Measurements from ENCODE around the gene IQGAP2.

DNA sequence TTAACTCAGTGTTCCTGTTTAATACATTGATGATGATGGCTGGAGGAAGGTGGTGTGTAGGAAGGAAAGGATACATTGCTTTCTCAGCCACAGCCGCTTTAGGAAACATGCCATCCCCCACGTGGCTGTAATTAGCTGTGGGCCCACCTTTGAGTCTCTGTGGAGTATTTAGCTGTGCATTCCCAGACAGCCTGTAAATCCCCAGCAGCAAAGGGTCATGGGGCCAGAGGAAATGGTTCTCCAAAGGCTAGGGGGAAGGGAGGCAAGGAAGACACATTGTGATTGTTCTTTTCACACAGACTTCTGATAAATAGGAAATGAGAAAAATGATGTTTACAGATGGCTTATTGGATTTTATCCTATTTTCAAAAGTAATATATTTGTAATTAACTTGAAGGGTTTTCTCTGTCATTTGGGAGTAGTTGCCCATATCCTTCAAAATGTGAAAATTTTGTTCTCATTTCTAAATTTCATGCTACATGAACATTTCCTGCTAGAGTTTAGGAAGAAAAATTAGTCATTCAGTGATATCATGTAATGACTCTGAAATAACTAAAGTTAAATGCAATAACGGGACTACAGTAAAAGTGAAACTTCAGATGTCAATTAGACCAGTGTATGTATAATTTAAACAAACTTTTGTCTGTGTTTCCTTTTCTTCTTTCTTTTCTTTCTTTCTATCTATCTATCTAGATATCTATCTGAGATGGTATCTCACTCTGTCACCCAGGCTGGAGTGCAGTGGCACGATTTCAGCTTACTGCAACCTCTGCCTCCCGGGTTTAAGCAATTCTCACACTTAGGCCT is 288.6 kb downstream of the IQGAP2 start:
- TF ChIP-seq SUZ12 (IDR thresholded peaks at IDR 0.05) (no peak), CTBP1 (IDR thresholded peaks at IDR 0.05; ENCODE audit: borderline replicate concordance) (no peak)
